ENCODE data around the gene ATXN1.

The ATXN1 gene

DNA sequence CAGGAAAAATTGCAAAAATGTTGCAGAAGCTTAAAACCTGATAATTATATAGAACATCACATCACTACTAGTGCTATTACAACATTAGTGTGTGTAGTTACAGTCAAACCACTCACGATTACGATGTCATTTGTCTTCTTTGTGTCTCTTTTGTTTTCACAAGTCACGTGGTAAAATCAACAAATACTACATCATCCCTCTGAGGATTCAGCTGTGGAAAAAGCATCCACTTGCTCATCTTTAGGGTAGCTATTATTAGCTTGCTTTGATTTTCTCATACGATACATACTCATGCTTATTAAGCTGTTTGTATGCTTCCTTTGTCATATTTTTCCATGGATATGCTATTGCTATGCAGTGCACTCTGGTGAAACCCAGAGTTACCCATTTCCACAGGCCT lies 22.2 kb upstream of the ATXN1 start:
- no peak for DNase-seq (ENCODE audit: low spot score)

DNA sequence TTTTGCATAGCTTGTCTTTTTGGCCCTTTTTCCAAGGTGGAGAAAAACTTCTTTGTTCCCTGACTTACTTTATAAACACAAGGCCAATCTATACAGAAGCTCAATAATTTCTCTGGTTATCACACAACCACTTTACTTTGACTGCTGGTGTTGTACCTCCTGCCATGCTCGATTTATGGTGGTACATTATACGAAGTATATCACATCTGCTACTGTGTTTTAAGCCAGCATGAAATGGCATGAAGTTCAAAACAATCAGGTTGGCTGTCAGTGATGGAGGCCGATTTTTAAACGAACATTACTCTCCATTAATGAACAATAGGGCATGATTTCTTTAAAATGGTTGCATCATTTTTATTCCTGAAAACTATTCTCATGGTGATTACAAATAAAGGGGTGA lies 21.0 kb upstream of the ATXN1 start:
- no peak for DNase-seq (ENCODE audit: low spot score)

DNA sequence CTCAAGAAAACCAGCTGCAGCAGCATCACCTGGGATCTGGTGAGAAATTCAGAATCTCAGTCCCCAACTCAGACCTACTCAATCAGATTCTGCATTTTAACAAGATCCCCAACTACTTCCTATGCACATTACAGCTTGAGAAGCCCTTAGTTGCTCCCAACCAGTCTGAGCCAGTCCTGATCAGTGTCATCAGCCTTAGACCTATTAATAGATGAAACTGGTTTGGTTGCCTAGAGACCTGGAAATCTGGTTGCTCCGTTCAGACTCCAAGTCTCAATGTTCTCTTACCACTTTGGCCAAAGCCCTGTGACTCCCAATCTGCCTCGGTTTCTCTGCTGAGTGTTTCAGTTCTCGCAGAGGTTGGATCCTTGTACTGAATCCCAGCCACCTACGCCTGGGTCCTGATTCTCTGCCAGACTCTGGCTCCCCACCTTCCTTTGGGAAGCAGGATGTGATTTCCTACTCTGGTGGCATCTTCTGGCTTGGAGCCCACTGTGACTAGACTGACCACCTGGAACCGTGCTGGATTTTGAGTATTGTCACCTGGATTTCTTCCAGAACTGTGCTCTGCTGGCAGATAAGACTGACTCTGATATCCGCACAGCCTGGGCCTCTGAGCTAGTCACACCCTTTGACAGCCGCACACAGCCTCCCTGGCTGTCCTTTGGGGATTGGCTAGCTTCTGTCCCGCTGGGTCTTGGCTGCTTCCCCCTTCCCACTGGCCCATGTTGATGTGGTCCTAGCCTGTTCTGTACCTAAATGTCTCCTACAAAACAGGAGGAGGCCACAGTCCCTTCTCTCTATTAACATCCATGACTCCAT lies 20.3 kb upstream of the ATXN1 start:
- DNase-seq (ENCODE audit: low spot score) = peak; percentile 24

DNA sequence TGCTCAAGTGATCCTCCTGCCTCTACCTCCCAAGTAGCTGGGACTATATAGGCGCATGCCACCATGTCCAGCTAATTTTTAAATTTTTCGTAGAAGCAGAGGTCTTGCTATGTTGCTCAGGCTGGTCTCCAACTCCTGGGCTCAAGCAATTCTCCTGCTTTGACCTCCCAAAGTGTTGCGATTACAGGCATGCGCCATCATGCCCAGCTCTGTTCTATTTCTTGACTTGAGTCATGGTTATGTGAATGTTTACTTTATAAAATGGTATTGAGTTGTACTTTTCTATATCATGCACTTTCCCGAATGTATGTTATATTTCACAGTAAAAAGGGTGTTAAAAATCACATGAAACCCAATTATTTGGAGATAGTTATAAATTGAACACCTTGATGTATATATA lies 17.3 kb upstream of the ATXN1 start:
- no peak for DNase-seq (ENCODE audit: low spot score)

DNA sequence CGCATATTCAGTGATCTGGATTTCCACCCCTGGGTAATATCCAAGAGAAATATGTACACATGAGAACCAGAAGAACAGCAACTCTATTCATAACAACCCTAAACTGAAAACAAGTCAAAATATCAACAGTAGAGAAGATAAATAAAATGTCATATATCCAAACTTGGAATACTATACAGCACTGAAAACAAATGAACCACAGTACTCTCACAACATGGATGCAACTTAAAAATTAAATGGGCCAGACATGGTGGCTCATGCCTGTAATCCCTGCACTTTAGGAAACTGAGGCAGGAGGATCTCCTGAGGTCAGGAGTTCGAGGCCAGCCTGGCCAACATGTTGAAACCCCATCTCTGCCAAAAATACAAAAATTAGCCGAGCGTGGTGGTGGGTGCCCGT lies 16.5 kb upstream of the ATXN1 start:
- DNase-seq (ENCODE audit: low spot score) = no peak

DNA sequence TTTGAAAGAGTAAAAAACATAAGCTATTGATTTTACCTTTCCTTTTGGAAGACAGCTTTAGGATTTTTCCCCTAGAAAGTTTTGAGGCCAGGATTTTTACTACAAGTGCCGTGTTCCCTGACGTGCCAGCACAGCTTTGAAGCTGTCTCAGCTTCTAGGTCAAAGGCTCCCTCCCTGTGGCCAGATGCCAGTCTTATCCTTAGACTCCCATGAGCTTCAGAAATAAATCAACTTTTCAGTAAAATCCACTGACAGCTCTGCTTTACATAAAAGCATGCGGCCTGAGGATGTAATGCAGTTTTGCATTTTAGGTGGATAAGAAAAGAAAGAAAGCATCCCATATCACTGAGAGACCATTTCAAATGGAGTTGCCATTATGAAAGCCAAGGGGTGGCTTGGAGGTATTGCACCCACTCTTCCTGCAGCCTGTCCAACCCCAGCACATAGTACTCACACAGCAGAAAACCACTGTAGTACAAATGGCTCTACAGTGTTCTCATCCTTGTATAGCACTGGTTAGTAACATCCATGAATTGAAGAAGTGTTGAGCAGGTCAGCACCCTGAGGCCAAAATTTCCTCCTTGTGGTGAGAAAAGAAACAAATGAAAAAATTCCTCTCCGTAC lies 15.2 kb upstream of the ATXN1 start:
- no peak for DNase-seq (ENCODE audit: low spot score)

DNA sequence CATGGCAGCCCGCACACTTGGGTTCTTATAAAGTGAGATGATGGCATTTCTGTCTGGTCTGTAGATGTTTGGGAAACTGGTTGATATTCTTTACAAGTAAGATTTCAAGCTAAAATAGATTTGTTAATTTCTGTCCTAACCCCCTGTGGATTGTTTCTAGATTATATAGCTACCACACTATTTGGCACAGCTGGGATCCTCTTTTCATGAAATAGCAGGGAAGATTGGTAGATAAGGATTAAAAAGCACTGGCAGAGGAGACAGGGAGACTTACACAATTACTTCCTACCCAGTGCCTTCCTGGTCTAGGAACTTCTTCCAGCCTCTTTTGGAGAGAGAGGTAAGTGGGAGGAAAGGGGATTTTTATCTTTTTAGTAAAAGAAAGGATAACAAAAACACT lies 13.2 kb upstream of the ATXN1 start:
- no peak for DNase-seq (ENCODE audit: low spot score)

DNA sequence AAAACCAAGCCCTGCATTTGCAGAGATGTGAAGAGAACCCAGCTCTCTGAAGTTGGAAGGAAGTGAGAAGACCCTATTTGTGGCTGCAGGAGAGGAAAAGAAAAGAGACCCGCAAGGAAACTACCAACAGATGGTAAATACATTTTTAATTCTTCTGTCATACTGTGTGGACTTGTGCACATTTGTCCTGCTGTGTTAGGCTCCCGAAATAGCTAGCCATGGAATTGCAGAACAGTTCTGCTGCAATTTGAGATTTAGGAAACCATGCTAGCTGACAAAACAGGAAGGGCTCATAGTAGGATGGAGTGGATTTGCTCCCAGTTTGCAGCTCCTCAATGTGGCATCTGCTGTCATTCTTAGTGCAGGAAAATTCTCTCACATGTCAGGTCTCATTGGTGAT lies 12.1 kb upstream of the ATXN1 start:
- no peak for DNase-seq (ENCODE audit: low spot score)

DNA sequence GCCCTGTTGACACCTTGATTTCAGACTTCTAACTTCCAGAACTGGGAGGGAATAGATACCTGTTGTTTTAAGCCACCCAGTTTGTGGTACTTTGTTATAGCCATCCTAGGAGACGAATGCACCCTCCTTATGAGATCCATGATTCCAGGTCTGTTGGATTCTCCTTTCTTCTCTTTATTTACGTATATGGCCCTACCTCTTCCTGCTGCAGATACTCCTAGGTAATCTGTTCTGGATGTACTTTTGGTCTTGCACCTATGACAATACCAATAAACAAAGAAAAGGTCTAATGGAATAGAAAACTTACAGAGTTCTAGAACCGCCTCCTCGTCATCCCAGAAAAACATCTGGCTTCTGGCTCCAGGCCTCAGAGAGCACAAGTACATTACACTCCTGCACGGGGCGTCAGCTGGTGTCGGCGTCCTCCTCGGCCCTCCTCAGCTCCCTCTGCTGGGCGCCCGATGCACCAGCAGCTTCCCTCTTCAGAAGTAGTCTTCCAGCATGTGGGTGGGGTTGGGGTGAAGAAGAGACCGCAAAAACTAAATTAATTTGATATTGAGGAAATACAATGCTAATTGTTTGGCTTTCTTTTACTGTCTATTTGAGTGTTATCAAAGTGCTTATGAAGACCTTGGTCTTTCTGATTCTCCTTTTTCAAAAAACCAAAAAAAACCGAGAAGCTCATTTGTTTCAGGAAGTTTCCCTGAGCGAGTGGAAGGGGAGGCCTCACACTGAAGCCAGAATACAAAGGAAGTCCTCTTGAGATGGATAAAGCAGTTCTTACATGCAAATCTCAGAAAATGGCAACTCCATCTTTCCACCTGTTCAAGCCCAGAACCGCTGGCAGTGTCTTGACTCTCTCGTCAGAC lies 9.7 kb upstream of the ATXN1 start:
- peak; percentile 73 for DNase-seq (ENCODE audit: low spot score)

DNA sequence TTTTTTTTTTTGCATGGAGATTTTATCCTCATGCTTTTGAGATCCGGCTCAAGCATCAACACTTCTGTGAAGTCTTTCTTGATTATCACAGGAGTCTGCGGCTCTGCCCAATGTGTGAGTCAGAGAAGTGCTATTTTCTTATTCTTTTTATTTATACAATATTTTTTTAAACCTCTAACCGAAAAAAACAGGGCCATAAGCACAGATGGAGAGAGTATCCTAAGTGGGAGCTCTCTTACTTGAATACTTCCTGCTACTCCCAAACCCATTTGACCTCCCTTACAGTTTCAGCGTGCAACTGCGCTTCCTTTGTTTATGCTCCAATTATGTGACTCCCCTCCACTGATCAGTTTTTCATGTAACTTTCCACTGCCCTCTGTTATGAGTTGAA lies 8.7 kb upstream of the ATXN1 start:
- no peak for DNase-seq (ENCODE audit: low spot score)

DNA sequence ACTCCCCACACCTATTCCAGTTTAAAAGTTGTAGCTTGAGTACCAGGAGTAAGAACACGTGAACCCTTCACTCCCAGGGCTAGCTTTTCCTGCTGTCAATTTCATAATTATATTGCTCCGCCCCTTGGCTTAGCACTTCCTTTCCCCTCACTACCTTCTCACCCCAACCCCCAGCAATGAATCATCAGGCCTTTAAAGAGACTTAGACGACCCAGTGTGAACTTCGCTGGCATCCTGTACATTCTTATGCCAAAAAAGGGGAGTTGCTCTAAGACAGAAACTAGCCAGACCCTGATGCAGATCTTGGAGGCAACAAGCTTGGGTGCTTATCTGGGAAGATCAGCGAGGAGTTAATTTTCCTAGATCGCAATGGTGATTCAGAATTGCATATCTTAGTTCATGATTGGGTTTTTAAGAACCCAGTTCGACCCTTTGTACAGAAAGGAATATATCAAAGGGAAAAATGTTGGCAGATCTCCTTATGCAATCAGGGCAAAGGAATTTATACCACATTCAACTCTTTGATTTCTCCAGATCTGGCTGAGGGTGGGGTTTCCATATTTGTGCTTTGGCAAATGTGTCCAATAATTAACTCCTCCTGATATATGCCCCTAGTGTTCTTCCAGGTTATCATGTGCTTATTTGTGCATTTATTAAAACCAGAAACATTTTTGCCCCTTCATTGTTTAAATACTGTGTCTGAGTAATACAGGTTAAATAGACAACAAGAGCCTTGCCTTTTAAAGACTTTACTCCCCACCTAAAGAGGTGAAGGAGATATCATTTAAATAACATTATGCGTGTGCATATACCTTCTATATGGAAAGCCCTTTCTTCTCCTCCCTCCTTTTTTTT lies 8.1 kb upstream of the ATXN1 start:
- peak; percentile 83 for DNase-seq (ENCODE audit: low spot score)

DNA sequence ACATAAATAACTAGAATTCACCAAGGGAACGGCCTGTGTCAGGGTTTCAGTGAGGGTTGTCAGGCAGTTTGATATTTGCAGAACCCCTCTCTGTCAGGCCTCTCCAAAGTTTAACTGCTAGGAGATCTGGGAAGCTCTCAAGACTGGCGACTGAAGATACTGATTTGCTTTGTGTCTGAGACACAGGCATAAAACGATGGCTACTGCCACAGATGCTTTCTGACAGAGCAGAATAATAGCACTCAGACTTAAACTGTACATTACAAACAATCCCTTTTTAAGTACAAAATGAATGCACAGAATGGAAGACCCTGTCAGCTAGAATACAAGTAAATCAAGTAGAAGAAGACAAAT lies 7.2 kb upstream of the ATXN1 start:
- no peak for DNase-seq (ENCODE audit: low spot score)

DNA sequence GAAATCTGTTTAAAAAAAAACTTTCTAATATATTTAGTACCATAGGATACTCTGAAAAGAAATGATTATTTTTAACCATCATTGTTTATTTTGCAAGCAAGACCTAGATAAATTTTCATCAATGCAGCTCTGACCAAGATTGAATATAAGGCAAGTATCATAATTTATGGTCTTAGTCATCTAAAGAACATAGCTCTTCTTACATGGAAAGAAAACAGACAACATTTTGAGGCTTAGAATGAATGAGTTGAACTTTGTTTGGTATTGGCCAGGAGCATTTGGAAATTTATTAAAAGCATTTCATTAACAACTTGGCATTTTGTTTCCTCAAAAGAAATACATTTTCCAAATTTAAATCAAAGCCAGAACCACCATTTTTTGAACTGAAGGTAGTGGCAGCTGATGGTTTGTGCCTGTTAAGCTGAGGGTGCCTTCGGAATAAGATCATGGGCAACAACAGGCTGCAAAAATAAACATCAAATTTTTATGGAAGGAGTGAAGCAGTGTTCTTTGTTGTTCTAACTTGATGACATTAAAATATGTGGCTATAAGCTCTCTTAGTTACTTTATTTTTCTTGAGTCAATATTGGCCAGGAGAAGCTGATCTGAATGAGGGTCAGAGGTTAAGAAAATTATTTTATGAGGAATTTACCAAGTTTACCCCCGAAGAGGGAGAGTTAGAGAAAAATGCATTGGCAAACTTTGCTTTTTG lies 6.7 kb upstream of the ATXN1 start:
- no peak for DNase-seq (ENCODE audit: low spot score)

DNA sequence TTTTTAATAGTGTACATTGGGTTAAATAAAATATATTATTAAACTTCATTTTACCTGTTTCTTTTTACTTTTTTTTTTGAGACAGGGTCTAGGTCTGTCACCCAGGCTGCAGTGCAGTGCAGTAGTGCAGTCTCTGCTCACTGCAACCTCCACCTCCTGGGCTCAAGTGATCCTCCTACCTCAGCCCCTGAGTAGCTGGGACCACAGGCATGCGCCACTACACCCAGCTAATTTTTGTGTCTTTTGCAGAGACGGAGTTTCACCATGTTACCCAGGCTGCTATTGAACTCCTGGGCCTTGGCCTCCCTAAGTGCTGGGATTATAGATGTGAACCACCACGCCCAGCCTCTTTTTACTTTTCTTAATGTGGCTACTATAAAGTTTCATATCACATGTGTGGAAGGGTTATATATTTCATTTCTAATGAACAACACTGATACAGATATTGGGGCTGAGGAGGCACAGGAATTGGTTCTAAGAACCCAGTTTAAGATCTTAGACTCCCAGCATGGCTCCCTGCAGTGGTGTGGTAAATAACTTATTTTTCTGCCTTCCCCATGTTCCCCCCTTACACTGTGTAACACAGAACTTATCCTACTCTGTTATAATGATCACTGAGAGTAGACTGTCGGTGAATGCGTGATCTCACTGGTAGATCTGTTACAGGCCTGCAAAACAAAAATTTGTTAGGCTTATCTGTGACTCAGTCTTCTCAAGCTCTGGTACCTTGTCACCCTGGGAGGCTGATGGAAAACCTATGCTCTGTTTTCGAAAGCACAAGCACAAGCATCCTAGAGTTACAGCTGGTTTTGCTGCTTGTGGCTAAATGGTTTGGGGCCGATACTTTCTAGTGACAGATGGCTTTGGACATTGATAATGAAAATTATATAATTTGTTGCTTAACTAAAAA lies 5.8 kb upstream of the ATXN1 start:
- no peak for DNase-seq (ENCODE audit: low spot score)

DNA sequence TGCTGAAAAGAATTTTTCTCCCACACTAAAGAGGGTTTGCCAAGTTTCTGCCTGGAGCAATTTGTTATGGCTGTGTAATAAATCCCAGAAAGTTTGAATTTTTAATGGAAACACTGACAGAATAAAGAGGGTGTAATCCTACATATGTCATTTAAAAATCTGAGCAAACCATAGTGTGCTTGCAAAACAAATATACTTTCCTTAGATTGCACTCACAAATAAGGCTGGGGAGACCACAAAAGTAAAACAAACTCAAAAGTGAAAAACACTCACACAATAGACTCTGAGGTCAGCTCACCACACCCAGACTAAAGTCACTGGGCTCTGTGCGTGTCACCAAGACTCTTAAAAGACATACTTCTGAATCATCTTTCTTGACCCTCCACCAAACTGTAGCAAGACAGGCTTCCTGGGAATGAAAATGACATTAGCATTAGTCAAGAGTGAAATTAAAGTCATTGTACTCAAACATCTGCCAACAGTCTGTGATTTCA lies 4.8 kb upstream of the ATXN1 start:
- peak; percentile 94 for DNase-seq (ENCODE audit: low spot score)

DNA sequence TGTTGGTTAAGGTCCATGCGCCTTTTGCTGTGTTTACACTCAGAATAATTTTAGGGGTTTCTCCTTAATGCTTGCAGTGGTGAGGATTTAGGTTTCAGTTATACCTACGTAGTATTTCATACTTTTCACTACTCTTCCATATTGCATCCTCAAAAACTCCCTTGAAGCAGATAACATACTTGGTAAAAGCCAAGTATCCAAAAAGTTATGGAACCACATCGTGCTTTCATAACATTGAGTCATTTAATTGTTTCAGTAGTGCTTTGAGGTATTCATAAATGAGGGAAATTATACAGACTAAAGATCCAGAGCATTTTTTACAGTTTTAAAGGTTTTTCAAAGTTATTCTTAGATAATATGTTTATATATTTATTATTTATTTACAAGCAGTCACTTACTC lies 4.0 kb upstream of the ATXN1 start:
- DNase-seq (ENCODE audit: low spot score) = no peak

DNA sequence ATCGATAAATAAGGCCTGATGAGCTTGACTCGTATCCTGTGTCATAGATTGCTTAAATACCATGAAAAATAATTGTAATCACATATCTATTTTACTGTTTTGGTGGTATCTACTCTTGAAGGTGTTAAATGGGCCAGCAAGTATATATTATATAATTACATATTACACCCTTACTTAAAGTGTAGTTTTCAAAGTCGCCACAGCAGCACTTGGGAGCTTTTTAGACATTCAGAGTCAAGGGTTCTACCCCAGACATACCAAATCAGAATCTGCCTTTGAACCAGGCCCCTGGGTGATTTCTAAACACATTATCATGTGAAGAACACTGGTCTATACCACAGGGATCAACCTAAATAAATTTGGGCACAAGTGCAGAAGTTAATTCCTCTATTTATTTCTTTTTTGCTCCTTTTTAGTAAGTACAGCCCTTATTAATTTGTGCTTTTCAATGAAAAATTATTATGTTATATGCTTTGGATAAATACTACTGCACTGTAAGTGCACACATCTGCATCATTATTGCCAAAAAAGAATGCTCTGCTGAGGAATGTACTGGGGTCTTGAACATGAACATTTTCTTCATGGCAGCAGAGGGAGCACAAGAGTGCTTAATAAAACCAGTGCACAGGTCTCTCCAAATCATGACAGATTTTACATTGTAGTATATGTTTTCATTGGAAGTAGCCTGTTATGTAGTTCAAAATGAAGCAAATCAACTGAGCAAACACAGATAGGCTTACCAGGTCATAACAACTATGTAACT lies 3.1 kb upstream of the ATXN1 start:
- peak; percentile 53 for DNase-seq (ENCODE audit: low spot score)

DNA sequence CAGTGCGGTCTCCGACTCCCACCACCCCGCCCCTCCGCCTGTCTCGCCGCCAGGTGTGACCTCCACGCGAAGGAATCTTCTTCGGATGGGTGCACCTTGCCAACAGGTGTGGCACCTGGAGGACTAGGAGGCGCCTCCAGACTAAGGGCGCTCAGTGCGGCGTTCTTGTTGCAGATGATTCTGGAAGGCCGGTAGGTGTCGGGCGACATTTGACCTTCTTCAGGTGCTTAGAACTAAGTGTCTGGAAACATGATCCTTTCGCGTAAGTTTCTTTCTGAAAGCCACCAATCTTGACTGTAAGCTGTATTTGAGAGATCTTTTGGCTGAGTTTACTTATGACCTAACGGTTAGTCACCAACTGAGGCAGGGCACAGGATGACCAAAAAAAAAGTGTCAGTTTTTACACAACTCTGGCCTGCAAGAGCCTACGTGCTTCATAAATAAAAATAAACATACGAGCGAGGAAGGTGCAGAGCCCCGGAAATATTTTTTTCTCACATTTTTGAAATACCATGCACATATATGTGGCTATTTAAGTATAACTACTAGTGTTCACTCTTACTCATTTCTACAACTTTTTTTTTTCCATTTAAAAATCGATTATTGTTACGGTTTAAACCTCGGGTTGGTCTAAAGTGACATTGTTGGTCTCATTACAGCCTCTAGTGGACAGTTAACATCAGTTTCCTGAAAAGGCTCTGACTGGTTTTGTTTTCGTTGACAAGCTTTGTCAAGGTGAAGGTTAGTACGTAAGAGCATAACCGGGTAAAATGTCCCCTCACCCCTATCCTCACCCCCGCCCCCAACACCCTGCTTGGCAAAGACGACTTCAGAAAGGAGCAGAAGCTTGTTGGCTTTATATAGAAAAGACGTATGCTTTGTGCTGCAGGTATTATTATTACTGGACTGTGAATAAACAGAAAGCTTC lies 1.6 kb upstream of the ATXN1 start:
- DNase-seq (ENCODE audit: low spot score) = peak; percentile 92

DNA sequence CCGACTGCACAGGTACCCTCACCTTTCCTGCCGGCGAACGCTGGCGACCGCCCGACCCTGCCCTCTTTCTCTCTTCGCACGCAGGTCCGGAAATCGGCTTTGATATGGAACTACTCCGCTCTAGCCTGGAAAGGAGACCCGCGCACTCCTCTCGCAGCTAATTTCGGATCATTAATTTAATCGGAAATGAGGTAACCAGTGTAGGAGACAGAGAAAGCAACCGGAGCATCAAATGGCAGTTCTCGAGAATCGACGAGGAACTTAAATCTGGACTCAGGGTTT lies 949 bp upstream of the ATXN1 start:
- no peak for DNase-seq (ENCODE audit: low spot score)
